Fibroblast of lung (primary cell): ENCODE measurements around the gene REEP1.

Experiments used
- CTCF ChIP-seq, 2 donors: IDR thresholded peaks in 1 of 2; conservative IDR thresholded peaks in 1 of 2; 1 replicate in 1 of 2; 2 replicates in 1 of 2; pipeline ENCODE4 v1.5.1; 2011 to 2012; ENCODE audit warnings: low read length in 2 of 2, control low read depth in 1 of 2, inconsistent platforms in 1 of 2, low read depth in 1 of 2, mild to moderate bottlenecking in 1 of 2
- EZH2 ChIP-seq: IDR thresholded peaks from 2 replicates; pipeline ENCODE4 v1.5.1; 2012; ENCODE audit warnings: low read length, control low read depth, mild to moderate bottlenecking; ENCODE audit errors: missing control alignments

- TF ChIP-seq CTCF (conservative IDR thresholded peaks at IDR 0.05 in 1 of 2, IDR thresholded peaks at IDR 0.05 in 1 of 2; ENCODE audit: low read depth in 1 of 2, low read length in 2 of 2) (no peak), EZH2 (no peak)
Measured at GRCh38 chr2:86216575-86217555, 120.6 kb downstream of the REEP1 start.
